ENCODE results near the gene HAPLN3. TPM values are rescaled to one million over a fixed set of nuclear protein-coding genes. Genes with fewer than 3 reads are reported as not detected.

Gene HAPLN3
- polyA plus RNA-seq (2011; rRNA removed) (7.5 and 8.5 TPM in 2 replicates), polyA plus RNA-seq (2017; fragmentation: RNase III; extraction: RNeasy Plus Mini Kit Qiagen cat#74134 plus additional on column Dnase treatment) (39.7 to 54.3 TPM (median 45.3 TPM) in 3 replicates), polyA minus RNA-seq (2011; rRNA and poly(A)+ RNA removed) (5.4 and 5.8 TPM in 2 replicates)
- 45.3 and 47.5 TPM in 2 replicates for polyA plus RNA-seq (2012; cell fraction: cytosol; rRNA removed)
- 188 and 231 TPM in 2 replicates for polyA plus RNA-seq (2012; cell fraction: nucleus; rRNA removed)

- no peak for FAIRE-seq
Observed at GRCh38 chr15:88894819-88895767, at the start of gene HAPLN3. HAPLN3 (minus strand) TSS chr15:88895544; CDS start chr15:88887298, 8,246 bp downstream.

More at GRCh38 chr15:88894819-88895767, at the start of gene HAPLN3:
- ChIA-PET CTCF (interaction anchor here (0.6 to 32.8 kb wide), 24 partner anchors 10 to 405 kb away, joined by 3 to 851 read pairs (median 4); no protein-coding TSS in a partner anchor), POLR2A (interaction anchor here (0.5 to 0.9 kb wide), 3 partner anchors 10 to 237 kb away, joined by 3 to 5 read pairs (median 3); no protein-coding TSS in a partner anchor)
- peak; percentile 60 to 90 for DNase-seq (ENCODE audit: low read depth in 1 of 2, low spot score in 1 of 2)
- Histone ChIP-seq H3K27ac (peak within 1 kb of the TSS; percentile 17 to 80; a peak in 5 of 6 replicates), H3K4me2 (peak within 1 kb of the TSS; percentile 96), H3K4me3 (peak within 1 kb of the TSS; percentile 51), H3K9me3 (no peaks in the 10 kb centered on the region), H3K4me1 (peaks cover 19% of the 10 kb centered on the region)
- 3% methylated on average over 45 of the region's 70 CpGs for WGBS (ENCODE audit: missing lambda C conversion rate)
- peak; percentile 45 to 68 for ATAC-seq
- TF ChIP-seq FOSB (CRISPR knock-in tag; IDR thresholded peaks at IDR 0.05) (no peak), E2F6 (IDR thresholded peaks at IDR 0.05; ENCODE audit: borderline replicate concordance, low read depth) (peak; percentile 81), ESRRA (IDR thresholded peaks at IDR 0.05; ENCODE audit: borderline replicate concordance, low read length) (no peak), PBX3 (IDR thresholded peaks at IDR 0.05) (no peak), GATA3 (IDR thresholded peaks at IDR 0.05; ENCODE audit: borderline replicate concordance) (no peak), EHF (CRISPR knock-in tag; IDR thresholded peaks at IDR 0.05) (no peak), HEYL (CRISPR knock-in tag; IDR thresholded peaks at IDR 0.05) (no peak), FOXS1 (CRISPR knock-in tag; IDR thresholded peaks at IDR 0.05) (no peak), MAX (IDR thresholded peaks at IDR 0.05) (peak; percentile 78), REST (IDR thresholded peaks at IDR 0.05) (no peak), RCOR1 (IDR thresholded peaks at IDR 0.05; ENCODE audit: low read depth, low read length) (no peak), HES2 (IDR thresholded peaks at IDR 0.05) (no peak)

Data from A549 (cell line).